Measurements from ENCODE around the gene GLO1.

GLO1 gene

GRCh38 chr6:38702558-38703397 lies at the start of gene GLO1:
TSS of gene GLO1 (minus strand) at chr6:38703145. CDS start at chr6:38703054, 91 bp downstream.
- DNase-seq (ENCODE audit: low spot score): peak; percentile 99

- no peak for DNase-seq (ENCODE audit: low spot score)
These were observed 48.1 kb upstream of the GLO1 start for GRCh38 chr6:38750968-38751615.

DNA sequence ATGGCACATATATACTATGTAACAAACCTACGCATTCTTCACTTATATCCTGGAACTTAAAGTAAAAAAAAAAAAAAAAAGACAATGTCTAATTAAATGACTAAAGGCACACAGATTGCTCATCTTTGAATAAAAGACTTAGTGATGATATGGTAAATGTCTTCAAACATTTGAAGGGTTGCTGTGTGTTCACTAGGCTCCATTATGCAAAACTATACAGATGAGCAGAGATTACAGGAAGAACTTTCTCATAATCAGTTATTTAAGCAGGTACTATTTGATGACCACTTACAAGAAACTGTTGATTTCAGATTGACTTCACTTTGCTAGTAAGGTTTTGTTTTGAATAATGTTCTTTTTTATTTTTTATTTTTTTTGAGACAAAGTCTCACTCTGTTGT lies 46.5 kb upstream of the GLO1 start:
- no peak for DNase-seq (ENCODE audit: low spot score)

DNA sequence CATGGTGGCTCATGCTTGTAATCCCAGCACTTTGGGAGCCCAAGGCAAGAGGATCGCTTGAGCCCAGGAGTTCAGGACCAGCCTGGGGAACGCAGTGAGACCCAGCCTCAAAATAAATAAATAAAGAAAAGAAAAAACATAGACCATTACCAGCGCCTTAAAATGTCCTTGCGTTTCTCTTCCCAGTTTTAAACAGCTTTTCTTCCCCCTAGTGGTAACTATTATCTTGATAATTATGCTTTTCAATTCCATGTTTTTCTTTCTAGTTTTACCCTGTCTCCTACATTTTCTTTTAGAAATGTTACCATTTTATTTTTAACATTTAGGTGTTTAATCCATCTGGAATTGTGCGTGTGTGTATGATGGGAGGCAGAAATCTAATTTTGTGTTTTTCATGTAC lies 36.6 kb upstream of the GLO1 start:
- no peak for DNase-seq (ENCODE audit: low spot score)

- no peak for DNase-seq (ENCODE audit: low spot score)
These were observed 35.3 kb upstream of the GLO1 start for GRCh38 chr6:38738261-38738660.

GRCh38 chr6:38736951-38737350 lies 34.0 kb upstream of the GLO1 start:
- DNase-seq (ENCODE audit: low spot score): no peak

GRCh38 chr6:38730140-38730862 lies 27.4 kb upstream of the GLO1 start:
- DNase-seq (ENCODE audit: low spot score): no peak

- no peak for DNase-seq (ENCODE audit: low spot score)
These were observed 25.3 kb upstream of the GLO1 start for GRCh38 chr6:38728203-38728602.

GRCh38 chr6:38725414-38726183 lies 22.7 kb upstream of the GLO1 start:
- no peak for DNase-seq (ENCODE audit: low spot score)

- no peak for DNase-seq (ENCODE audit: low spot score)
These were observed 21.4 kb upstream of the GLO1 start for GRCh38 chr6:38724343-38724742.

GRCh38 chr6:38723783-38724182 lies 20.8 kb upstream of the GLO1 start:
- no peak for DNase-seq (ENCODE audit: low spot score)

DNA sequence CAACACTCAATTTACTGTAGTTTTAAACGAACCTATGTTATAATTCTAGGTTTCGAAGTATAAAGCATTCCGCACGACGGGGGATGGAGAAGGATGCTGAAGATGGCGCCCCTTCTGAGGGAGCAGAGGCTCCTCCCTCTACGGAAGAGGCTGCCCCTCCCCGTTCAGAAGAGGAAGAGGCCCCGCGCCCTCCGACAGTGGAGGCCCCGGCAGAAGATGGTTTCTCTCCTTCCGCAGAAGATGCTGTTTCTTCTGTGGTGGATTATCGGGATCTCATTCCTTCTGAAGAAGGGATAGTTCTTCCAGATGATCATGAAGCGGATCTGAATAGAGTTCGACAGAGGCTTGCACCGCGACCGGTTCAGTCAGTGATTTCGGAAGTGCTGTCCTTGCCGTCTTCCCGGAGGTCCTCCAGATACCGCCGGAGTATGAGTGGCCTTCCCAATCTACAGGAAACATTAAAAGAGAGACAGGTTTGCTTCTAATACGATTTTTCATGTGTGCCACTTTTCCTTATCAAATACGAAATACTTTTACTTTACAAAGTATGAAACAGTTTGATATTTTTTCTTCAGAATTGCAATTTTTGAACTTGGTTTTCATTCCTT lies 19.9 kb upstream of the GLO1 start:
- no peak for DNase-seq (ENCODE audit: low spot score)

DNA sequence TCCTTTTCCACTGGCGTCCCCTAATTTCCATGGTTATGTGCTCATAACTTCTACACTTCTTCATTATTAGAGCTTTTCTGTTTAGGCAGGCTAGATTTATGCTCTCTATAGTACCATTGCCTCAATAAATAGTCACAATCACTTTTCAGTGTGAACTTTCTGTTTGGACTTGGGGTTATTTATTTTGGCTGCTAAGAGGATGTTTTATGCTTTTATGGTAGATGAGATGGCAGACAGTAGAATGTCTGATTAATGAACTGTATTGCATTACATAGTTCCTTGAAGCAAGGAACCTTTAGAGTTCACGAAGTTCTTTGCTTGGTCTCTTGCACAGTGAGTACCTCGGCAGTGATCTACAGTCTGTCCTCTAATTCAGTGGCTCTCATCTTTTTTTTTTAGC lies 19.1 kb upstream of the GLO1 start:
- DNase-seq (ENCODE audit: low spot score): no peak

- no peak for DNase-seq (ENCODE audit: low spot score)
These were observed 17.4 kb upstream of the GLO1 start for GRCh38 chr6:38720295-38720694.

GRCh38 chr6:38719358-38719757 lies 16.4 kb upstream of the GLO1 start:
- no peak for DNase-seq (ENCODE audit: low spot score)

GRCh38 chr6:38716825-38717224 lies 13.9 kb upstream of the GLO1 start:
- DNase-seq (ENCODE audit: low spot score): no peak

GRCh38 chr6:38715016-38715689 lies 12.2 kb upstream of the GLO1 start, which contains the start of gene DNAH8:
TSS of gene DNAH8 (plus strand) at chr6:38715311. CDS start at chr6:38722810, 7,499 bp downstream.
- DNase-seq (ENCODE audit: low spot score): no peak

- DNase-seq (ENCODE audit: low spot score): no peak
These were observed 11.5 kb upstream of the GLO1 start for GRCh38 chr6:38714239-38715015.

DNA sequence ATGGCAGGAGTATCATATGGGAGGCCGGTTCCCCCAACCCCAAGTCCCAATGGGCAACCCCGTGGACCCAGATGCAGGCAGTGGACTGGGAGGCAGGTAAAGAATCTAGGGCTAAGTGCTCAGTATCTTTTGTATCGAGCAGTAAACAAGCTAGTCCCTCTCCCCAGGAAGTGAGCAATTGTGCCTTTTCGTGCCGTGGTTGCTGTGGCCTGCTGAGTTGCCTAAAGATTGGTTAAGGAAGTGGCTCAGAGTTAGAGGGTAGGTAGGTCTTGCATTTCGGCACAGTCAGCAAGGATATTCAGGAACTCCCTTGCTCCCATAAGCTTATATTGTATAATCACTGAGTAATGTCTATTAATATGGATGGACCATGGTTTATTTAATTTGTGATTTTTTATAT lies 10.9 kb upstream of the GLO1 start:
- no peak for DNase-seq (ENCODE audit: low spot score)

GRCh38 chr6:38708496-38708895 lies 5.6 kb upstream of the GLO1 start:
- no peak for DNase-seq (ENCODE audit: low spot score)

Measured in germinal center (tissue), 1 donor.